Natural killer cell treated with Interleukin-12 subunit alpha and Interleukin-12 subunit beta and Interleukin-15 and Interleukin-18, amount 100 ng/mL, for 72 hours (primary cell): ENCODE data around the gene DMBX1. TPM values are rescaled to one million over a fixed set of nuclear protein-coding genes. Genes with fewer than 3 reads are reported as not detected.

Experiments used
- ATAC-seq, 2 donors: fragments of 150-1000 bp; cut with Tn5 transposase in 1 of 2; sonication (Bioruptor Pico), chemical (Tn5 transposase) in 1 of 2; 2 replicates each; pipeline ENCODE4 v1.10.0; 2021
- DNase-seq: peaks from one replicate; pipeline ENCODE4 v3.0.0; 2022; ENCODE audit warnings: low spot score
- H3K27ac Mint-ChIP-seq, 2 donors: 1 replicate in 1 of 2; 2 replicates in 1 of 2; pipeline ENCODE4 v1.8.0; 2022; ENCODE audit warnings: mixed read lengths in 2 of 2, mild to moderate bottlenecking in 1 of 2, moderate library complexity in 1 of 2
- H3K27me3 Mint-ChIP-seq, 2 donors: 1 replicate in 1 of 2; 2 replicates in 1 of 2; pipeline ENCODE4 v1.8.0; 2022; ENCODE audit warnings: mixed read lengths in 2 of 2
- H3K36me3 Mint-ChIP-seq: one replicate; pipeline ENCODE4 v1.8.0; 2022; ENCODE audit warnings: mixed read lengths
- H3K4me1 Mint-ChIP-seq, 2 donors: 1 replicate in 1 of 2; 2 replicates in 1 of 2; pipeline ENCODE4 v1.8.0; 2022; ENCODE audit warnings: low read depth in 2 of 2, mixed read lengths in 2 of 2, mild to moderate bottlenecking in 1 of 2
- H3K4me3 Mint-ChIP-seq: one replicate; pipeline ENCODE4 v1.8.0; 2022; ENCODE audit warnings: mixed read lengths
- H3K9me3 Mint-ChIP-seq: 2 replicates; pipeline ENCODE4 v1.8.0; 2022; ENCODE audit warnings: mixed read lengths
- total RNA-seq, 2 donors: library from RNA; stranded (reverse); gene quantifications; one replicate each; pipeline ENCODE4 v1.2.3, GENCODE V29; 2022

The DMBX1 gene
- total RNA-seq, 2 donors from 2014 or later = 0.26 to 0.47 TPM

- Mint-ChIP-seq H3K27me3 (peaks cover 47 to 54% of the 10 kb centered on the region in 2 donors), H3K4me1 (peaks cover 5 to 6% of the 10 kb centered on the region in 2 donors), H3K9me3 (no peaks in the 10 kb centered on the region), H3K27ac (no peak overlapping the region), H3K4me3 (peak overlapping the region; percentile 61), H3K36me3 (no peaks in the 10 kb centered on the region)
- DNase-seq (no peak), ATAC-seq (no peak)
Observed at GRCh38 chr1:46465981-46466476, 23.6 kb upstream of the DMBX1 start.

GRCh38 chr1:46466477-46467182 lies 23.0 kb upstream of the DMBX1 start:
- Mint-ChIP-seq H3K36me3 (no peaks in the 10 kb centered on the region), H3K27ac (no peak overlapping the region), H3K9me3 (no peaks in the 10 kb centered on the region), H3K27me3 (peaks cover 48 to 53% of the 10 kb centered on the region in 2 donors), H3K4me1 (peaks cover 5 to 6% of the 10 kb centered on the region in 2 donors), H3K4me3 (peak overlapping the region; percentile 63)
- DNase-seq (no peak), ATAC-seq (peak; percentile 37 to 65)

- H3K27me3 Mint-ChIP-seq = peaks cover 46 to 52% of the 10 kb centered on the region in 2 donors
- DNase-seq = no peak
- H3K4me3 Mint-ChIP-seq = peak overlapping the region; percentile 63
- no peaks in the 10 kb centered on the region for H3K36me3 Mint-ChIP-seq
- H3K4me1 Mint-ChIP-seq = peaks cover 5 to 6% of the 10 kb centered on the region in 2 donors
- ATAC-seq = no peak
- no peak overlapping the region for H3K27ac Mint-ChIP-seq
- no peaks in the 10 kb centered on the region for H3K9me3 Mint-ChIP-seq
Observed at GRCh38 chr1:46467183-46467504, 22.5 kb upstream of the DMBX1 start.

GRCh38 chr1:46469881-46470280 lies 19.8 kb upstream of the DMBX1 start:
- ATAC-seq (no peak), DNase-seq (no peak)
- Mint-ChIP-seq H3K9me3 (no peaks in the 10 kb centered on the region), H3K27me3 (peaks cover 34 to 51% of the 10 kb centered on the region in 2 donors), H3K4me3 (no peak overlapping the region), H3K27ac (no peak overlapping the region), H3K36me3 (no peaks in the 10 kb centered on the region), H3K4me1 (peaks cover 5 to 6% of the 10 kb centered on the region in 2 donors)

- DNase-seq (no peak), ATAC-seq (no peak)
- peaks cover 0 to 4% of the 10 kb centered on the region in 2 donors for H3K4me1 Mint-ChIP-seq
- peaks cover 26 to 41% of the 10 kb centered on the region in 2 donors for H3K27me3 Mint-ChIP-seq
- H3K36me3 Mint-ChIP-seq = no peaks in the 10 kb centered on the region
- no peak overlapping the region for H3K4me3 Mint-ChIP-seq
- H3K9me3 Mint-ChIP-seq = no peaks in the 10 kb centered on the region
- H3K27ac Mint-ChIP-seq = no peak overlapping the region
Observed at GRCh38 chr1:46471848-46472492, 17.7 kb upstream of the DMBX1 start.

- peaks cover 25 to 35% of the 10 kb centered on the region in 2 donors for H3K27me3 Mint-ChIP-seq
Observed at GRCh38 chr1:46472498-46473181, 17.0 kb upstream of the DMBX1 start.

GRCh38 chr1:46473991-46474390 lies 15.6 kb upstream of the DMBX1 start:
- ATAC-seq (no peak), DNase-seq (no peak)
- Mint-ChIP-seq H3K27ac (no peak overlapping the region), H3K9me3 (no peaks in the 10 kb centered on the region), H3K4me3 (no peak overlapping the region), H3K27me3 (peaks cover 20 to 32% of the 10 kb centered on the region in 2 donors), H3K36me3 (no peaks in the 10 kb centered on the region), H3K4me1 (peaks cover 0 to 4% of the 10 kb centered on the region in 2 donors)

More at GRCh38 chr1:46472498-46473181, 17.0 kb upstream of the DMBX1 start:
- Mint-ChIP-seq H3K27ac (no peak overlapping the region), H3K4me3 (no peak overlapping the region), H3K4me1 (peaks cover 0 to 4% of the 10 kb centered on the region in 2 donors), H3K9me3 (no peaks in the 10 kb centered on the region), H3K36me3 (no peaks in the 10 kb centered on the region)
- DNase-seq = no peak
- no peak for ATAC-seq

- Mint-ChIP-seq H3K9me3 (no peaks in the 10 kb centered on the region), H3K4me1 (peaks cover 0 to 4% of the 10 kb centered on the region in 2 donors), H3K36me3 (no peaks in the 10 kb centered on the region), H3K4me3 (no peak overlapping the region), H3K27ac (no peak overlapping the region), H3K27me3 (peaks cover 26 to 32% of the 10 kb centered on the region in 2 donors)
- ATAC-seq (no peak), DNase-seq (no peak)
Observed at GRCh38 chr1:46474570-46474969, 15.1 kb upstream of the DMBX1 start.

GRCh38 chr1:46476673-46477072 lies 13.0 kb upstream of the DMBX1 start:
- DNase-seq (no peak), ATAC-seq (no peak)
- peaks cover 0 to 4% of the 10 kb centered on the region in 2 donors for H3K4me1 Mint-ChIP-seq
- H3K36me3 Mint-ChIP-seq = no peaks in the 10 kb centered on the region
- no peak overlapping the region for H3K27ac Mint-ChIP-seq
- H3K27me3 Mint-ChIP-seq = peaks cover 21% of the 10 kb centered on the region in 2 donors
- H3K9me3 Mint-ChIP-seq = no peaks in the 10 kb centered on the region
- no peak overlapping the region for H3K4me3 Mint-ChIP-seq

GRCh38 chr1:46477153-46477929 lies 12.3 kb upstream of the DMBX1 start:
- Mint-ChIP-seq H3K9me3 (no peaks in the 10 kb centered on the region), H3K36me3 (no peaks in the 10 kb centered on the region), H3K4me1 (peaks cover 0 to 4% of the 10 kb centered on the region in 2 donors), H3K27ac (no peak overlapping the region), H3K27me3 (peaks cover 22 to 23% of the 10 kb centered on the region in 2 donors), H3K4me3 (no peak overlapping the region)
- peak; percentile 76 to 81 for ATAC-seq
- peak; percentile 80 for DNase-seq

GRCh38 chr1:46478721-46479485 lies 10.7 kb upstream of the DMBX1 start:
- Mint-ChIP-seq H3K27ac (no peak overlapping the region), H3K4me1 (peaks cover 0 to 4% of the 10 kb centered on the region in 2 donors), H3K27me3 (peaks cover 20 to 27% of the 10 kb centered on the region in 2 donors), H3K4me3 (no peak overlapping the region), H3K36me3 (no peaks in the 10 kb centered on the region), H3K9me3 (no peaks in the 10 kb centered on the region)
- DNase-seq (no peak), ATAC-seq (no peak)

- no peaks in the 10 kb centered on the region for H3K36me3 Mint-ChIP-seq
- no peaks in the 10 kb centered on the region for H3K9me3 Mint-ChIP-seq
- peaks cover 0 to 4% of the 10 kb centered on the region in 2 donors for H3K4me1 Mint-ChIP-seq
- no peak overlapping the region for H3K27ac Mint-ChIP-seq
- DNase-seq (no peak), ATAC-seq (no peak)
- no peak overlapping the region for H3K4me3 Mint-ChIP-seq
- H3K27me3 Mint-ChIP-seq = peaks cover 26 to 27% of the 10 kb centered on the region in 2 donors
Observed at GRCh38 chr1:46479744-46480350, 9.8 kb upstream of the DMBX1 start.
